Measurements from ENCODE around the gene PPP2R2C.

The PPP2R2C gene

DNA sequence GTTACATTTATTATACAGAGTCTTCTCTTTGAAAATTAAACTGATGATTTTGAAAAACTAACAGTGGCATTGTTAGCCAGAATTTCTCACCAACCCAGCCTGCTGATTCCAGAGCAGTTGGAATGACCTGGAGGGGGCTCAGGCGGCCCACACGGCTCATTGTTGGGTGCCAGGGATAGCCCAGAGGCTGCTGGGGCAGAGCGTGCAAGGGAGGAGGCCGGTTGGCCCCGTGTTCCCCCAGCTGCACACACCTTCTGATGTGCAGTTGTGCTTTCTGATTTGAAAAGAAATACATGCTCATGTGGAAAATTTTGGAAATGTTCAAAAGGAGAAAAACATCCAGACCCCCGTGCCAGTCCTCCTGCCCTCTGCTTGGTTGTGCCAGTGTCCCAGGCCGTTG is 182.2 kb downstream of the PPP2R2C start:
- H3K36me3 ChIP-seq (ENCODE audit: insufficient read depth, low read length): no peaks in the 10 kb centered on the region
- no peaks in the 10 kb centered on the region for H3K27me3 ChIP-seq (ENCODE audit: insufficient read depth, low read length, poor library complexity, severe bottlenecking)
- no peak overlapping the region for H3K4me3 ChIP-seq (ENCODE audit: low read length, poor library complexity, severe bottlenecking)
- no peak overlapping the region for H3K9ac ChIP-seq (ENCODE audit: low read depth, low read length, poor library complexity, severe bottlenecking)
- no peaks in the 10 kb centered on the region for H4K20me1 ChIP-seq (ENCODE audit: insufficient read depth, low read length, poor library complexity, severe bottlenecking)
- no peak for TF ChIP-seq CTCF (conservative IDR thresholded peaks at IDR 0.05; ENCODE audit: low read length)
- H3K9me2 ChIP-seq (replicated peaks; ENCODE audit: low read depth, low read length): no peaks in the 10 kb centered on the region
- H3F3A ChIP-seq (ENCODE audit: low read depth): no peaks in the 10 kb centered on the region
- H2AFZ ChIP-seq (ENCODE audit: low read length): no peak overlapping the region
- H3K9me3 ChIP-seq (ENCODE audit: insufficient read depth, low read depth, low read length): no peaks in the 10 kb centered on the region
- H3K4me2 ChIP-seq (ENCODE audit: low read depth, low read length, poor library complexity, severe bottlenecking): no peak overlapping the region
- no peaks in the 10 kb centered on the region for H3K79me2 ChIP-seq (ENCODE audit: insufficient read depth, low read length)
- H3K4me1 ChIP-seq (ENCODE audit: insufficient read depth, low read length, poor library complexity, severe bottlenecking): no peaks in the 10 kb centered on the region

- H3K79me2 ChIP-seq (ENCODE audit: insufficient read depth, low read length): no peaks in the 10 kb centered on the region
- H3K4me1 ChIP-seq (ENCODE audit: insufficient read depth, low read length, poor library complexity, severe bottlenecking): no peaks in the 10 kb centered on the region
- no peak overlapping the region for H3K9ac ChIP-seq (ENCODE audit: low read depth, low read length, poor library complexity, severe bottlenecking)
- TF ChIP-seq EZH2phosphoT487 (IDR thresholded peaks at IDR 0.05; ENCODE audit: borderline replicate concordance): no peak
- TF ChIP-seq CTCF (conservative IDR thresholded peaks at IDR 0.05; ENCODE audit: low read length): no peak
- H2AFZ ChIP-seq (ENCODE audit: low read length): no peak overlapping the region
- no peaks in the 10 kb centered on the region for H3K9me3 ChIP-seq (ENCODE audit: insufficient read depth, low read depth, low read length)
- H3K27me3 ChIP-seq (ENCODE audit: insufficient read depth, low read length, poor library complexity, severe bottlenecking): no peaks in the 10 kb centered on the region
- no peaks in the 10 kb centered on the region for H3K36me3 ChIP-seq (ENCODE audit: insufficient read depth, low read length)
- H4K20me1 ChIP-seq (ENCODE audit: insufficient read depth, low read length, poor library complexity, severe bottlenecking): no peaks in the 10 kb centered on the region
- H3K9me2 ChIP-seq (replicated peaks; ENCODE audit: low read depth, low read length): no peaks in the 10 kb centered on the region
- no peak overlapping the region for H3K4me2 ChIP-seq (ENCODE audit: low read depth, low read length, poor library complexity, severe bottlenecking)
- no peaks in the 10 kb centered on the region for H3F3A ChIP-seq (ENCODE audit: low read depth)
- H3K4me3 ChIP-seq (ENCODE audit: low read length, poor library complexity, severe bottlenecking): no peak overlapping the region
These were observed 183.5 kb downstream of the PPP2R2C start for GRCh38 chr4:6288871-6289270.

DNA sequence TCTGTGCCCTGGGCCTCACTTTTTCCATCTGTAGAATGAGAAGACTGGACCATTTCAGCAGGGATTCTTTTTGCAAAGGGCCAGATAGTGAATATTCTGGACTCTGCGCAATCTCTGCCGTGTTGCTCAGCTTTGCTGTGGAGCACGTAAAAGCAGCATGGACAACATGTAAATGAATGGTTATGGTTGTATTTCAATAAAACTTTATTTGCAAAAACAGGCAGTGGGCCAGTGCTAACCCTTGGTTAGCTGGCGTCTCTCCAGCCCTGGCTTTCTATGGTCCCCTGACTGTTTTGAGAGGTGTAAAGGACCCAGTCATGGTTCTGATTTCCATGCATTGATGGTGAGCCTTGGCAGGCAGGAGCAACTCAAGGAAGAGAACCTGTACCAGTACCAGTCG is 184.1 kb downstream of the PPP2R2C start:
- Histone ChIP-seq H4K20me1 (ENCODE audit: insufficient read depth, low read length, poor library complexity, severe bottlenecking) (no peaks in the 10 kb centered on the region), H3K4me3 (ENCODE audit: low read length, poor library complexity, severe bottlenecking) (no peak overlapping the region), H3F3A (ENCODE audit: low read depth) (no peaks in the 10 kb centered on the region), H3K27me3 (ENCODE audit: insufficient read depth, low read length, poor library complexity, severe bottlenecking) (no peaks in the 10 kb centered on the region), H3K4me2 (ENCODE audit: low read depth, low read length, poor library complexity, severe bottlenecking) (no peak overlapping the region), H3K4me1 (ENCODE audit: insufficient read depth, low read length, poor library complexity, severe bottlenecking) (no peaks in the 10 kb centered on the region), H3K9me2 (replicated peaks; ENCODE audit: low read depth, low read length) (no peaks in the 10 kb centered on the region), H3K79me2 (ENCODE audit: insufficient read depth, low read length) (no peaks in the 10 kb centered on the region), H2AFZ (ENCODE audit: low read length) (no peak overlapping the region), H3K9me3 (ENCODE audit: insufficient read depth, low read depth, low read length) (no peaks in the 10 kb centered on the region), H3K9ac (ENCODE audit: low read depth, low read length, poor library complexity, severe bottlenecking) (no peak overlapping the region), H3K36me3 (ENCODE audit: insufficient read depth, low read length) (no peaks in the 10 kb centered on the region)
- no peak for TF ChIP-seq EZH2phosphoT487 (IDR thresholded peaks at IDR 0.05; ENCODE audit: borderline replicate concordance)

DNA sequence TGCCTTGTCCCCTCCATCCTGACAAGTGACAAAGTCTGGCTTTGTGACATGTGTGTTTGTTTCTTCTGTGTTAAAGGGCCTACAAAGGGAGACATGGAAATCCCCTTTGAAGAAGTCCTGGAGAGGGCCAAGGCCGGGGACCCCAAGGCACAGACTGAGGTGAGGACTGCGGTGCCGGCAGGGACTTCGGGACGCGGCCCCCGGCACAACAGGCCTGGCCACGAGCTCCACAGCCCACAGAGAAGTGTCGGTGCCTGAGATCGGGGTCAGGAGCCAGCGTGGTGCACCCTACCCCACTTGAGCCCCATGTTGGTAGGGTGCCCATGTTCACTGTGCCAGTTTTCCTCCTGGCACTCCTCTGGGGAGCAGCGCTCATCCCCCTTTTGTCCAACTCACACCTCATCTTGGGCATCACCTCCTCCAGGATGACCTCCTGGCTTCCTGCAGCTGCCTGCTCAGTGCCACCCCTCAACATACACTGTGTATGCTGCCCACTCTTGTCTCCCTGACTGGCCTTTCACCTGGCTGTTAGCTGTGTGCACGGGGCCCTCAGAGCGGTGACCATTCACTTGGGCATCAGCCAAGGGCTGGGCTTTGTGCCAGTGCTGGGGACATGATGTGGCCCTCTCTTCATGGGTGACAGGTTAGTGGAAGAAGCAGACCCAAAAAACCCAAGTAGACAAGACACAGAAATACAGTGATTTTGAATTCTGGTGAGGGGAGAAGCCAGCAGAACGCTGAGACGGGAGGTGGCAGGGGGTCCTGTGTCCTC is 185.2 kb downstream of the PPP2R2C start:
- Histone ChIP-seq H3F3A (ENCODE audit: low read depth) (no peaks in the 10 kb centered on the region), H3K4me1 (ENCODE audit: insufficient read depth, low read length, poor library complexity, severe bottlenecking) (no peaks in the 10 kb centered on the region), H3K79me2 (ENCODE audit: insufficient read depth, low read length) (no peaks in the 10 kb centered on the region), H3K27me3 (ENCODE audit: insufficient read depth, low read length, poor library complexity, severe bottlenecking) (no peaks in the 10 kb centered on the region), H4K20me1 (ENCODE audit: insufficient read depth, low read length, poor library complexity, severe bottlenecking) (no peaks in the 10 kb centered on the region), H3K9ac (ENCODE audit: low read depth, low read length, poor library complexity, severe bottlenecking) (no peak overlapping the region), H3K9me2 (replicated peaks; ENCODE audit: low read depth, low read length) (no peaks in the 10 kb centered on the region), H3K4me3 (ENCODE audit: low read length, poor library complexity, severe bottlenecking) (no peak overlapping the region), H3K4me2 (ENCODE audit: low read depth, low read length, poor library complexity, severe bottlenecking) (no peak overlapping the region), H3K9me3 (ENCODE audit: insufficient read depth, low read depth, low read length) (no peaks in the 10 kb centered on the region), H3K36me3 (ENCODE audit: insufficient read depth, low read length) (no peaks in the 10 kb centered on the region), H2AFZ (ENCODE audit: low read length) (no peak overlapping the region)
- TF ChIP-seq CTCF (conservative IDR thresholded peaks at IDR 0.05; ENCODE audit: low read length) (no peak), EZH2phosphoT487 (IDR thresholded peaks at IDR 0.05; ENCODE audit: borderline replicate concordance) (no peak)
